Peyer's patch (tissue), 4 donors: ENCODE results near the gene TIAM1. TPM values are rescaled to one million over a fixed set of nuclear protein-coding genes. Genes with fewer than 3 reads are reported as not detected.

Experiments
- DNase-seq, 3 donors: peaks; one replicate each; pipeline ENCODE4 v3.0.0-alpha.2; 2017 to 2019
- H3K27ac ChIP-seq, 4 donors: fragments of 200-600 bp; sonication (generic); one replicate each; pipeline ENCODE4 v1.5.1; 2016 to 2019
- H3K27me3 ChIP-seq, 2 donors: fragments of 200-600 bp; sonication (generic); one replicate each; pipeline ENCODE4 v1.5.1; 2019
- H3K36me3 ChIP-seq, 3 donors: fragments of 200-600 bp; sonication (generic); one replicate each; pipeline ENCODE4 v1.5.1; 2016 to 2019
- H3K4me1 ChIP-seq, 4 donors: fragments of 200-600 bp; sonication (generic); one replicate each; pipeline ENCODE4 v1.5.1; 2016 to 2019
- H3K4me3 ChIP-seq, 4 donors: fragments of 200-600 bp; sonication (generic); 1 replicate in 3 of 4; 2 replicates in 1 of 4; pipeline ENCODE4 v1.5.1; 2016 to 2019; ENCODE audit warnings: mild to moderate bottlenecking in 1 of 4
- H3K9me3 ChIP-seq, 4 donors: fragments of 200-600 bp; sonication (generic); one replicate each; pipeline ENCODE4 v1.5.1; 2016 to 2019; ENCODE audit warnings: mild to moderate bottlenecking in 1 of 4
- CTCF ChIP-seq, 6 experiments: fragments of 450-650 bp in 4 of 6; fragments of 200-600 bp in 2 of 6; sonication (generic) in 1 of 6; IDR thresholded peaks; one replicate each; pipeline ENCODE4 v1.5.1; 2017 to 2019; ENCODE audit warnings: antibody characterized with exemption in 6 of 6, mild to moderate bottlenecking in 3 of 6, moderate library complexity in 1 of 6
- POLR2A ChIP-seq, 2 donors: fragments of 450-650 bp; IDR thresholded peaks; one replicate each; pipeline ENCODE4 v1.5.1; 2017; ENCODE audit warnings: antibody characterized with exemption in 2 of 2, mild to moderate bottlenecking in 2 of 2, moderate library complexity in 2 of 2
- total RNA-seq, 4 donors: library from RNA; depleted of rRNA; stranded (reverse); fragments of >200 nt; gene quantifications; one replicate each; pipeline ENCODE4 v1.1.0, GENCODE V29; 2016

Gene TIAM1
- total RNA-seq, 4 donors from 2014 or later = 1.4 to 13.2 (median 2.9) TPM

GRCh38 chr21:31354604-31355443, 10.8 kb upstream of the TIAM1 start:
- H3K27me3 ChIP-seq = no peaks in the 10 kb centered on the region
- DNase-seq = no peak
- no peak overlapping the region for H3K27ac ChIP-seq
- H3K36me3 ChIP-seq = no peaks in the 10 kb centered on the region
- TF ChIP-seq POLR2A (IDR thresholded peaks at IDR 0.05) = no peak
- TF ChIP-seq CTCF (IDR thresholded peaks at IDR 0.05) = no peak
- no peak overlapping the region for H3K4me3 ChIP-seq
- H3K4me1 ChIP-seq = no peaks in the 10 kb centered on the region
- H3K9me3 ChIP-seq = no peaks in the 10 kb centered on the region

GRCh38 chr21:31354122-31354521, 10.1 kb upstream of the TIAM1 start:
- Histone ChIP-seq H3K27ac (no peak overlapping the region), H3K27me3 (no peaks in the 10 kb centered on the region), H3K9me3 (no peaks in the 10 kb centered on the region), H3K36me3 (no peaks in the 10 kb centered on the region), H3K4me3 (no peak overlapping the region), H3K4me1 (no peaks in the 10 kb centered on the region)
- no peak for TF ChIP-seq POLR2A (IDR thresholded peaks at IDR 0.05)
- TF ChIP-seq CTCF (IDR thresholded peaks at IDR 0.05) = no peak
- no peak for DNase-seq

GRCh38 chr21:31352836-31353235, 8.8 kb upstream of the TIAM1 start:
- H3K36me3 ChIP-seq = no peaks in the 10 kb centered on the region
- no peak overlapping the region for H3K4me3 ChIP-seq
- TF ChIP-seq POLR2A (IDR thresholded peaks at IDR 0.05) = no peak
- no peak for TF ChIP-seq CTCF (IDR thresholded peaks at IDR 0.05)

GRCh38 chr21:31351960-31352359, 7.9 kb upstream of the TIAM1 start:
- no peaks in the 10 kb centered on the region for H3K27me3 ChIP-seq
- no peaks in the 10 kb centered on the region for H3K36me3 ChIP-seq
- no peaks in the 10 kb centered on the region for H3K9me3 ChIP-seq
- H3K4me3 ChIP-seq = no peak overlapping the region
- no peak for DNase-seq
- H3K4me1 ChIP-seq = no peaks in the 10 kb centered on the region
- H3K27ac ChIP-seq = no peak overlapping the region
- TF ChIP-seq CTCF (IDR thresholded peaks at IDR 0.05) = no peak
- no peak for TF ChIP-seq POLR2A (IDR thresholded peaks at IDR 0.05)

More at GRCh38 chr21:31352836-31353235, 8.8 kb upstream of the TIAM1 start:
- Histone ChIP-seq H3K27me3 (no peaks in the 10 kb centered on the region), H3K4me1 (no peaks in the 10 kb centered on the region), H3K27ac (no peak overlapping the region), H3K9me3 (no peaks in the 10 kb centered on the region)
- DNase-seq = no peak

- DNase-seq = no peak
- TF ChIP-seq POLR2A (IDR thresholded peaks at IDR 0.05) = no peak
- no peak for TF ChIP-seq CTCF (IDR thresholded peaks at IDR 0.05)
- Histone ChIP-seq H3K4me3 (no peak overlapping the region), H3K27me3 (no peaks in the 10 kb centered on the region), H3K36me3 (no peaks in the 10 kb centered on the region), H3K4me1 (no peaks in the 10 kb centered on the region), H3K9me3 (no peaks in the 10 kb centered on the region), H3K27ac (no peak overlapping the region)
Measured at GRCh38 chr21:31351438-31351837, 7.4 kb upstream of the TIAM1 start.
